Uterus (tissue), 4 donors: ENCODE results near the gene ADCY4. TPM values are rescaled to one million over a fixed set of nuclear protein-coding genes. Genes with fewer than 3 reads are reported as not detected.

ENCODE experiments used
- DNase-seq, 2 donors: peaks; one replicate each; pipeline ENCODE4 v3.0.0-alpha.2; 2019 to 2020
- H3K27ac ChIP-seq, 2 donors: fragments of 200-600 bp; sonication (generic); 1 replicate in 1 of 2; 2 replicates in 1 of 2; pipeline ENCODE4 v1.5.1; 2016 to 2018
- H3K27me3 ChIP-seq, 2 donors: fragments of 200-600 bp; sonication (generic); one replicate each; pipeline ENCODE4 v1.5.1; 2018 to 2019; ENCODE audit warnings: control low read depth in 1 of 2
- H3K36me3 ChIP-seq, 2 donors: fragments of 200-600 bp; sonication (generic); one replicate each; pipeline ENCODE4 v1.5.1; 2019; ENCODE audit warnings: control low read depth in 1 of 2
- H3K4me1 ChIP-seq, 2 donors: fragments of 200-600 bp; sonication (generic); one replicate each; pipeline ENCODE4 v1.5.1; 2018 to 2019; ENCODE audit warnings: control low read depth in 1 of 2
- H3K4me3 ChIP-seq, 2 donors: fragments of 200-600 bp; sonication (generic); 1 replicate in 1 of 2; 2 replicates in 1 of 2; pipeline ENCODE4 v1.5.1; 2018 to 2019; ENCODE audit warnings: mild to moderate bottlenecking in 1 of 2
- H3K9me3 ChIP-seq, 2 donors: fragments of 200-600 bp; sonication (generic); one replicate each; pipeline ENCODE4 v1.5.1; 2019; ENCODE audit warnings: control low read depth in 1 of 2
- CTCF ChIP-seq, 4 experiments: fragments of 200-600 bp in 2 of 4; fragments of 450-650 bp in 2 of 4; sonication (generic) in 2 of 4; IDR thresholded peaks; one replicate each; pipeline ENCODE4 v1.5.1; 2016 to 2019; ENCODE audit warnings: antibody characterized with exemption in 4 of 4, mild to moderate bottlenecking in 2 of 4, moderate library complexity in 1 of 4
- POLR2A ChIP-seq, 2 donors: fragments of 450-650 bp; IDR thresholded peaks; one replicate each; pipeline ENCODE4 v1.6.1; 2016; ENCODE audit warnings: antibody characterized with exemption in 2 of 2, mild to moderate bottlenecking in 1 of 2, moderate library complexity in 1 of 2
- intact Hi-C: fragments of 100-400 bp; cut with DNase I; formaldehyde crosslinking; loops from one replicate; pipeline ENCODE4 v1.15.1; 2023; ENCODE audit warnings: low total_unique reads
- total RNA-seq, 4 donors: library from RNA; depleted of rRNA in 3 of 4; stranded (reverse); fragments of >200 nt in 3 of 4; gene quantifications; one replicate each; pipeline versions ENCODE4 v1.1.0 to v1.2.4, GENCODE V29; 2014 to 2023
- donor health status: DM: yes; HTN: yes; CAD: no.

Gene ADCY4
- total RNA-seq, result 100 to 1,000 TPM in 2 of 4 donors, 10 to 100 TPM in 2; 22.8 to 138 (median 86.1) TPM

- peaks cover 0 to 27% of the 10 kb centered on the region in 2 donors for H3K27me3 ChIP-seq
- DNase-seq, result peak in 1 of 2 donors; percentile 46
- intact Hi-C loops, result loop anchor here (10.0 kb wide), 1 partner anchor 100 kb away; no protein-coding TSS in a partner anchor
Observed at GRCh38 chr14:24334431-24335291, at the start of gene ADCY4. Gene ADCY4 (minus strand): TSS chr14:24335071. CDS start chr14:24334652, 419 bp downstream.

GRCh38 chr14:24384169-24384568 lies 49.3 kb upstream of the ADCY4 start:
- no peaks in the 10 kb centered on the region for H3K27me3 ChIP-seq
- H3K27ac ChIP-seq, result no peak overlapping the region
- no peak for TF ChIP-seq CTCF (IDR thresholded peaks at IDR 0.05)
- TF ChIP-seq POLR2A (IDR thresholded peaks at IDR 0.05), result no peak
- no peaks in the 10 kb centered on the region for H3K36me3 ChIP-seq
- H3K4me1 ChIP-seq, result no peaks in the 10 kb centered on the region
- intact Hi-C loops, result no loop called here
- H3K9me3 ChIP-seq, result no peaks in the 10 kb centered on the region
- H3K4me3 ChIP-seq, result no peak overlapping the region
- no peak for DNase-seq

More at GRCh38 chr14:24334431-24335291, at the start of gene ADCY4:
- Histone ChIP-seq H3K4me1 (peaks cover 0 to 14% of the 10 kb centered on the region in 2 donors), H3K36me3 (no peaks in the 10 kb centered on the region), H3K27ac (peak within 1 kb of the TSS; percentile 62 to 65), H3K4me3 (peak within 1 kb of the TSS; percentile 22 to 30), H3K9me3 (no peaks in the 10 kb centered on the region)
- TF ChIP-seq POLR2A (IDR thresholded peaks at IDR 0.05) (peak; percentile 12 to 35), CTCF (IDR thresholded peaks at IDR 0.05) (no peak)

- no peak for DNase-seq
- H3K27ac ChIP-seq, result no peak overlapping the region
- no peak for TF ChIP-seq POLR2A (IDR thresholded peaks at IDR 0.05)
- no peak for TF ChIP-seq CTCF (IDR thresholded peaks at IDR 0.05)
Observed at GRCh38 chr14:24382064-24382371, 47.1 kb upstream of the ADCY4 start.

GRCh38 chr14:24381363-24382063 lies 46.6 kb upstream of the ADCY4 start:
- TF ChIP-seq POLR2A (IDR thresholded peaks at IDR 0.05), result no peak
- no peak for TF ChIP-seq CTCF (IDR thresholded peaks at IDR 0.05)
- Histone ChIP-seq H3K36me3 (no peaks in the 10 kb centered on the region), H3K4me1 (no peaks in the 10 kb centered on the region), H3K27me3 (no peaks in the 10 kb centered on the region), H3K9me3 (no peaks in the 10 kb centered on the region), H3K27ac (no peak overlapping the region), H3K4me3 (no peak overlapping the region)
- no peak for DNase-seq
- intact Hi-C loops, result no loop called here

More at GRCh38 chr14:24382064-24382371, 47.1 kb upstream of the ADCY4 start:
- Histone ChIP-seq H3K4me1 (no peaks in the 10 kb centered on the region), H3K36me3 (no peaks in the 10 kb centered on the region), H3K9me3 (no peaks in the 10 kb centered on the region), H3K4me3 (no peak overlapping the region), H3K27me3 (no peaks in the 10 kb centered on the region)
- intact Hi-C loops, result no loop called here
